ENCODE results near the gene ADAM11.
A peak's percentile ranks its signal among the peaks of the same experiment; 100 is the strongest.

Gene ADAM11

GRCh38 chr17:44759086-44759915, 513 bp downstream of the ADAM11 start:
- no peaks in the 10 kb centered on the region for H3K9me3 ChIP-seq (ENCODE audit: insufficient read depth, low read length)
- peaks cover 36% of the 10 kb centered on the region for H3K27me3 ChIP-seq (ENCODE audit: insufficient read depth, insufficient read length)
- peaks cover 20% of the 10 kb centered on the region for H3K4me1 ChIP-seq (ENCODE audit: insufficient read depth, insufficient read length)
- no peak for DNase-seq (ENCODE audit: low read depth, low spot score)
- H3K36me3 ChIP-seq (ENCODE audit: insufficient read depth, insufficient read length, low read length) = no peaks in the 10 kb centered on the region
- TF ChIP-seq YY1 (IDR thresholded peaks at IDR 0.05; ENCODE audit: insufficient read depth, insufficient read length) = no peak
- no peak for TF ChIP-seq SUZ12 (IDR thresholded peaks at IDR 0.05; ENCODE audit: extremely low read depth, insufficient read depth, insufficient read length)
- peak overlapping the region; percentile 85 for H3K9ac ChIP-seq (ENCODE audit: insufficient read length, low read depth)
- H3K4me3 ChIP-seq (ENCODE audit: insufficient read length, low read depth) = peak overlapping the region; percentile 62

GRCh38 chr17:44759916-44760243, 1.1 kb downstream of the ADAM11 start:
- peak overlapping the region; percentile 62 for H3K4me3 ChIP-seq (ENCODE audit: insufficient read length, low read depth)
- DNase-seq (ENCODE audit: low read depth, low spot score) = no peak
- peak overlapping the region; percentile 85 for H3K9ac ChIP-seq (ENCODE audit: insufficient read length, low read depth)
- no peak for TF ChIP-seq SUZ12 (IDR thresholded peaks at IDR 0.05; ENCODE audit: extremely low read depth, insufficient read depth, insufficient read length)
- H3K9me3 ChIP-seq (ENCODE audit: insufficient read depth, low read length) = no peaks in the 10 kb centered on the region
- H3K27me3 ChIP-seq (ENCODE audit: insufficient read depth, insufficient read length) = peaks cover 36% of the 10 kb centered on the region
- no peaks in the 10 kb centered on the region for H3K36me3 ChIP-seq (ENCODE audit: insufficient read depth, insufficient read length, low read length)
- peaks cover 20% of the 10 kb centered on the region for H3K4me1 ChIP-seq (ENCODE audit: insufficient read depth, insufficient read length)

GRCh38 chr17:44760474-44761308, 1.9 kb downstream of the ADAM11 start:
- no peak overlapping the region for H3K4me3 ChIP-seq (ENCODE audit: insufficient read length, low read depth)
- H3K27me3 ChIP-seq (ENCODE audit: insufficient read depth, insufficient read length) = peaks cover 36% of the 10 kb centered on the region
- no peaks in the 10 kb centered on the region for H3K9me3 ChIP-seq (ENCODE audit: insufficient read depth, low read length)
- no peak overlapping the region for H3K9ac ChIP-seq (ENCODE audit: insufficient read length, low read depth)
- H3K4me1 ChIP-seq (ENCODE audit: insufficient read depth, insufficient read length) = peaks cover 20% of the 10 kb centered on the region
- H3K36me3 ChIP-seq (ENCODE audit: insufficient read depth, insufficient read length, low read length) = no peaks in the 10 kb centered on the region
- no peak for DNase-seq (ENCODE audit: low read depth, low spot score)
- TF ChIP-seq SUZ12 (IDR thresholded peaks at IDR 0.05; ENCODE audit: extremely low read depth, insufficient read depth, insufficient read length) (no peak), ZNF274 (IDR thresholded peaks at IDR 0.05; ENCODE audit: low read depth, low read length) (no peak), YY1 (IDR thresholded peaks at IDR 0.05; ENCODE audit: insufficient read depth, insufficient read length) (no peak)

GRCh38 chr17:44761932-44762810, 3.4 kb downstream of the ADAM11 start:
- no peak for DNase-seq (ENCODE audit: low read depth, low spot score)
- Histone ChIP-seq H3K9me3 (ENCODE audit: insufficient read depth, low read length) (no peaks in the 10 kb centered on the region), H3K36me3 (ENCODE audit: insufficient read depth, insufficient read length, low read length) (no peaks in the 10 kb centered on the region), H3K4me3 (ENCODE audit: insufficient read length, low read depth) (no peak overlapping the region), H3K4me1 (ENCODE audit: insufficient read depth, insufficient read length) (peaks cover 26% of the 10 kb centered on the region), H3K27me3 (ENCODE audit: insufficient read depth, insufficient read length) (peaks cover 32% of the 10 kb centered on the region), H3K9ac (ENCODE audit: insufficient read length, low read depth) (no peak overlapping the region)
- TF ChIP-seq ZNF274 (IDR thresholded peaks at IDR 0.05; ENCODE audit: low read depth, low read length) = no peak
- no peak for TF ChIP-seq YY1 (IDR thresholded peaks at IDR 0.05; ENCODE audit: insufficient read depth, insufficient read length)
- no peak for TF ChIP-seq SUZ12 (IDR thresholded peaks at IDR 0.05; ENCODE audit: extremely low read depth, insufficient read depth, insufficient read length)

GRCh38 chr17:44763170-44763569, 4.4 kb downstream of the ADAM11 start:
- H3K27me3 ChIP-seq (ENCODE audit: insufficient read depth, insufficient read length) = peaks cover 22% of the 10 kb centered on the region
- H3K4me3 ChIP-seq (ENCODE audit: insufficient read length, low read depth) = no peak overlapping the region
- TF ChIP-seq YY1 (IDR thresholded peaks at IDR 0.05; ENCODE audit: insufficient read depth, insufficient read length) = no peak
- no peak for TF ChIP-seq SUZ12 (IDR thresholded peaks at IDR 0.05; ENCODE audit: extremely low read depth, insufficient read depth, insufficient read length)
- no peak for TF ChIP-seq ZNF274 (IDR thresholded peaks at IDR 0.05; ENCODE audit: low read depth, low read length)
- H3K9me3 ChIP-seq (ENCODE audit: insufficient read depth, low read length) = no peaks in the 10 kb centered on the region
- H3K36me3 ChIP-seq (ENCODE audit: insufficient read depth, insufficient read length, low read length) = no peaks in the 10 kb centered on the region
- H3K9ac ChIP-seq (ENCODE audit: insufficient read length, low read depth) = no peak overlapping the region
- H3K4me1 ChIP-seq (ENCODE audit: insufficient read depth, insufficient read length) = peaks cover 32% of the 10 kb centered on the region
- DNase-seq (ENCODE audit: low read depth, low spot score) = no peak

GRCh38 chr17:44765965-44766364, 7.2 kb downstream of the ADAM11 start:
- peaks cover 29% of the 10 kb centered on the region for H3K4me1 ChIP-seq (ENCODE audit: insufficient read depth, insufficient read length)
- H3K36me3 ChIP-seq (ENCODE audit: insufficient read depth, insufficient read length, low read length) = no peaks in the 10 kb centered on the region
- TF ChIP-seq YY1 (IDR thresholded peaks at IDR 0.05; ENCODE audit: insufficient read depth, insufficient read length) = no peak
- TF ChIP-seq SUZ12 (IDR thresholded peaks at IDR 0.05; ENCODE audit: extremely low read depth, insufficient read depth, insufficient read length) = no peak
- DNase-seq (ENCODE audit: low read depth, low spot score) = no peak
- H3K4me3 ChIP-seq (ENCODE audit: insufficient read length, low read depth) = no peak overlapping the region
- H3K9me3 ChIP-seq (ENCODE audit: insufficient read depth, low read length) = no peaks in the 10 kb centered on the region
- H3K27me3 ChIP-seq (ENCODE audit: insufficient read depth, insufficient read length) = peaks cover 2% of the 10 kb centered on the region
- no peak overlapping the region for H3K9ac ChIP-seq (ENCODE audit: insufficient read length, low read depth)
